Subcutaneous adipose tissue (tissue), 4 donors: Measurements from ENCODE around the gene TBC1D10A. TPM values are rescaled to one million over a fixed set of nuclear protein-coding genes. Genes with fewer than 3 reads are reported as not detected.

Source experiments
- total RNA-seq, 4 donors: library from RNA; depleted of rRNA; stranded (reverse); fragments of >200 nt; gene quantifications; one replicate each; pipeline ENCODE4 v1.1.0, GENCODE V29; 2016
- TF ChIP-seq, protein P1 (sequence below): fragments of 450-650 bp; IDR thresholded peaks from one replicate; pipeline ENCODE4 v1.5.1; 2016; ENCODE audit warnings: low read depth, mild to moderate bottlenecking, control low read depth, antibody characterized with exemption, moderate library complexity

TBC1D10A gene
- total RNA-seq, 4 donors from 2014 or later = 13.9 to 43.1 (median 22.9) TPM

DNA sequence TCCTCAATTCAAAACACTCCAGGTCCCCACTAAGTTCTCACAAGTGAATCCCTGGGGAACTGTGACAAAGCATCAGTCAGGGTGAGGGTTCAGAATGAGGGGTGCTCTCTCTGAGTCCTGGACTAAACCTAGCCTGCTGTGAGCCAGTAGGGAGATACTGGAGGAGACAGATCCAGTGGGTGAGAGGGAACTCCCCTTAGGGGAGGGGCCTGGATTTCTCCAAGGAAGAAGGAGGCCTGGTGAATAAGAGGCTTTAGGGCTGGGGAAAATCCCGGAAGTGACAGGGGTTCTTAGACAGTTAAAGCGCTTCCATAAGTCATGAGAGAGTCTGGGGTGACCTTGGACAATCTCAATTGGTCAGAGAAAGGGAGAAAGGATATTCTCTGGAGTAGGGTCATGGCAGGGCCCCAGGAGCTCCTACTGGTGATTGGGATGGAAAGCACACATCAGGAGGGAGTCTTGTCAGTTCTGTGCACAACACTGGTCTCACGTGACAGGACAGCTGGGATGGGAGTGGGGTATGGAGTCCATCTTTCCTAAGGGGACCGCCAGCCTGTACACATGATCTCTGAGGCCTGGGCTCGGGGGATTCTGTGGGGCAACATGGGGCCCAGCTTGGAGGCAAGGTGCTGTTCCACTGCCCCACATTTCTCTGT lies 1.5 kb downstream of the TBC1D10A start:
- TF ChIP-seq, protein P1, sequence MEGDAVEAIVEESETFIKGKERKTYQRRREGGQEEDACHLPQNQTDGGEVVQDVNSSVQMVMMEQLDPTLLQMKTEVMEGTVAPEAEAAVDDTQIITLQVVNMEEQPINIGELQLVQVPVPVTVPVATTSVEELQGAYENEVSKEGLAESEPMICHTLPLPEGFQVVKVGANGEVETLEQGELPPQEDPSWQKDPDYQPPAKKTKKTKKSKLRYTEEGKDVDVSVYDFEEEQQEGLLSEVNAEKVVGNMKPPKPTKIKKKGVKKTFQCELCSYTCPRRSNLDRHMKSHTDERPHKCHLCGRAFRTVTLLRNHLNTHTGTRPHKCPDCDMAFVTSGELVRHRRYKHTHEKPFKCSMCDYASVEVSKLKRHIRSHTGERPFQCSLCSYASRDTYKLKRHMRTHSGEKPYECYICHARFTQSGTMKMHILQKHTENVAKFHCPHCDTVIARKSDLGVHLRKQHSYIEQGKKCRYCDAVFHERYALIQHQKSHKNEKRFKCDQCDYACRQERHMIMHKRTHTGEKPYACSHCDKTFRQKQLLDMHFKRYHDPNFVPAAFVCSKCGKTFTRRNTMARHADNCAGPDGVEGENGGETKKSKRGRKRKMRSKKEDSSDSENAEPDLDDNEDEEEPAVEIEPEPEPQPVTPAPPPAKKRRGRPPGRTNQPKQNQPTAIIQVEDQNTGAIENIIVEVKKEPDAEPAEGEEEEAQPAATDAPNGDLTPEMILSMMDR = no peak

DNA sequence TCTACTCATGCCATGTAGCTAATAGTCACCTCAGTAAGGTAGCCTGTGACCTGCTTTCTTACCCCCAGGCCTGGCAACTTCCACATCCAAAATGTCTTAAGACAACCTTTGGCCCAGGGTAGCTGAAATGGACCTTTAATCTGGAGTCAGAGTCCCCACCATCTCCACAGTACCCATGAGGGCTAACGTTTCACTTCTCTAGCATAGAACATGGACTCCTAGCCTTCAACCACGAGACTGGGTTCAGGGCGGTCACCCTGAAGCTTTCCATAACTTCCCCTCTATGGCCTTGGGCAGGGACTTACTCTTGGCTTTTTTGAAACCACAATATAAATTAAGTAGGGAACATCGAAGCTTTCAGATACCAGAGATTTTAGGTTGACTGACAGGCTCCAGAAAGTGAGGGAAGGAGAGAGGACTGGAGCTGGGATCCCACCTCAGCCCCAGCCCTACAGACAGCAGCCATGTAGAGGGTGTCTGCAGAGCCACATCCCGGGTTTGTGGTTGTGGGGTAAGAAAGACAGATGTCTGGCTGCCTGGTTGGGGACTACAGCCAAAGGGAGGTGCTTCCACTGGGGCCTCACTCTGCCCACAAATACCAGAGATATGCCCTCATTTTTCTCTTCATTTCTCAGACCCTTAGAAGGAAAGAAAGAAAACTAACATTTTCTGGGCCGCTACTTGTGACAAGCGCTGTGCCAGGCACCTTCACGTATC lies 2.6 kb downstream of the TBC1D10A start:
- TF ChIP-seq, protein P1 = no peak

DNA sequence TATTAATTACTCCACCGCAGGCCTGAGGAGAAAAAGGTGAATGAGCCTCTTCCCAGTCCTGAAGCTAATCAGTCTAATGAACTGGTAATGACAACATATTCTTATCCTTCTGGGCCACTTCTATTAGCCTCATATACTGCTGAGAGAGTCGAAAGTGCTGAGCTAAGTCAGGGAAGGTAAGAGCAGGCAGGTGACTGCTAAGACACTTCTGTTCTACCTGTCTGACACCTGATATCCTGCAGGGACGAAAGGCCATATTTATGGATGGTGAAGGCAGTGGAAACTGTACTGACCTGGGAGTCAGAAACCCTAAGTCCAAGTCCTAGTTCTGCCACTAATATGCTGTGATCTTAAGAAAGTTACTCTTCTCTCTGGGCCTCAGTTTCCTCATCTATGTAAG lies 3.5 kb downstream of the TBC1D10A start:
- TF ChIP-seq, protein P1 = no peak

DNA sequence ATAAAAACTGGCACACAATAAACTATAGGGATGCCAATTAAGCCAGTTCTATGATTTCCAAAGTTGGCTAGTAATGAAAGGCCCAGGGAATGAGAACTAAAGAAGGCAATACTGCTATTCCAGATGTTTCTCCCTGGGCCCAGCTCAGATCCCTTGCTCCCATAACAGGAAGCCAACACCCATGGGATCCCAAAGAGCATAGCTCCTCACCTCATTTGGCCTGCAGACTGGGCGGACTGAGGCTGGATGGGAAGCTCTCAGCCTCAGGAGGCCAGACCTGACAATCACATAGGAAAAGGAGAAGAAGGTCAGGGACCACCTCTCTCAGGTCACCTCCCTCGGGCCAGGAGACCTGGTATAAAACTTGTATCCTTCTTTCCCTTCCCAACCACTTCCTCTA lies 5.3 kb downstream of the TBC1D10A start:
- TF ChIP-seq, protein P1 = no peak

DNA sequence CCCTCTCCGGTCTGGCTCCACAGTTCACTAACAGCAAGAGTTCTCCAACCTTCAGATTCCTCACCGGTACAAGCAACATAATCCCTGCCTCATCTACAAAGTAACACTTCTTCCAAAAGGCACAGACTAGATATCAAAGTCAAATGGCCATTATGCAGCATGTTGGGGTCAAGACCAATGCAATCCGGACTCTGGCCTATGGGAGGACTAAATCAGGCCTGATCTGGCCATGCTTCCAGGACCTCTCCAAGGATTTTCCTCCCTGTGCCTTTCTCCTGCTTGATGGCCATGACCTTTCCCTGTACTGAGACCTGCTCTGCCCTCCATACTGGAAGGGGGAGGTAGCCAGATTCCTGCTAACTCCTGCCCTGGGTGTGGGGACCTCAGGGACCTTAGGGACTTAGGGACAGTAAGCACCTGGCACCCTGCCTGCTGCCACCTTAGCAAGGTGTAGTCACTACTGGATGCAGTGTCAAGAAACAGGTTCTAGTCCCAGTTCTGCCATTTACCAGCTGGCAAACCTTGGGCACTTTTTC lies 6.7 kb downstream of the TBC1D10A start:
- TF ChIP-seq, protein P1 = no peak

DNA sequence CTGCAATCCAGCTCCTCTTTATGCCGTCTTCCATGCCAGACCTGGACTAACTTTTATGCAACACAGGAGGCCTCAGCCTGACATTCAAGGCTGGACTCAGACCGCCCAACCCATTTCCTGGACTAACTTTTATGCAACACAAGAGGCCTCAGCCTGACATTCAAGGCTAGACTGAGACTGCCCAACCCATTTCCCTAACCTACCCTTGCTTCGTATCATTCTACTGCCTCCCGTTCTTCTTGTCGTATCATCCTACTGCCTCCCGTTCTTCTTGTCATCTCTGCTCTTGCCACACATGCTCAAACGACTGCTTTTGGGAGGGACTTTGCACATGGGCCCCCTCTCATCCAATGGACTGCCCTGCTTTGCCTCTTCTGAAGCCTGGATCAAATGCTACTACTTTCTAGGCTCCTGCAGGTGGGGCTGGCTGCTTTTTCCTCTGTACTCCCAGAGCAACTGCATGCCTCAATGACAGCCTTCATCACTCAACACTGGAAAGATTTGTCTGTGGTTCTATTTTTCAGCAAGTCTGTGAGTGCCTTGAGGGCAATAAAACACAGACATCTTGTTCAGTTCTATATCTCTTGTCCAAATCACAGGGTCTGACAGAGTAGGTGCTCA lies 7.8 kb downstream of the TBC1D10A start:
- TF ChIP-seq, protein P1 = no peak

DNA sequence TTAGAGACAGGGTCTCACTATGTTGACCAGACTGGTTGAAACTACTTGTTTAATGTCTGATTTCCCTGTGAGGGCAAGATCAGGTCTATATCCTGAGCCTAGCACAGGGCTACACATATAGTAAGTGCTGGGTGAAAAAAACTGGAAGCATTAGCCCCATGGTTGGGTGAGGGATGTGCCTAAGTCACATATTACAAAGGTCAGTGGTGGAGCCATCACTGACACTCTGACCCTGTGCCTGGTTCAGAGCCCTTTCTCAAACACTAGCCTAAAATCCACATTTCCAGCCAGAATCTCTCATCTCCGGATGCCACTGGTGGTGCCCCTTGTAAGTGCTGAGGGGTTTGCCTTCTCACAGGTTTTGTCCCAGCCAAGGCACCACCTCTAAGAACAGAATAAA lies 9.0 kb downstream of the TBC1D10A start:
- TF ChIP-seq, protein P1 = no peak
